ENCODE data around the gene ABHD1.

DNA sequence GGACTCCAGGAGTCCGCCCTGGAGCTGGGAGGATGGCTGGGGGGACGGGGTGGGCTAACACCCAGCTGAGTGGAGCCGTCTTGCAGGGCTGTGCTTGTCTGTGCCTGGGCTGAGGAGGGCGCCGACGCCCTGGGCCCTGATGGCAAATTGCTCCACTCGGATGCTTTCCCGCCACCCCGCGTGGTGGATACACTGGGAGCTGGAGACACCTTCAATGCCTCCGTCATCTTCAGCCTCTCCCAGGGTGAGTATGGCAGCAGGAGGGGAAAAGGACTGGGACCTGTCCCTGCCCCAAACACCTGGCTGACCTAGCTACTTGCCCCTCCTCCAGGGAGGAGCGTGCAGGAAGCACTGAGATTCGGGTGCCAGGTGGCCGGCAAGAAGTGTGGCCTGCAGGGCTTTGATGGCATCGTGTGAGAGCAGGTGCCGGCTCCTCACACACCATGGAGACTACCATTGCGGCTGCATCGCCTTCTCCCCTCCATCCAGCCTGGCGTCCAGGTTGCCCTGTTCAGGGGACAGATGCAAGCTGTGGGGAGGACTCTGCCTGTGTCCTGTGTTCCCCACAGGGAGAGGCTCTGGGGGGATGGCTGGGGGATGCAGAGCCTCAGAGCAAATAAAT, 24.2 kb upstream of the ABHD1 start:
- TF ChIP-seq, protein P1, sequence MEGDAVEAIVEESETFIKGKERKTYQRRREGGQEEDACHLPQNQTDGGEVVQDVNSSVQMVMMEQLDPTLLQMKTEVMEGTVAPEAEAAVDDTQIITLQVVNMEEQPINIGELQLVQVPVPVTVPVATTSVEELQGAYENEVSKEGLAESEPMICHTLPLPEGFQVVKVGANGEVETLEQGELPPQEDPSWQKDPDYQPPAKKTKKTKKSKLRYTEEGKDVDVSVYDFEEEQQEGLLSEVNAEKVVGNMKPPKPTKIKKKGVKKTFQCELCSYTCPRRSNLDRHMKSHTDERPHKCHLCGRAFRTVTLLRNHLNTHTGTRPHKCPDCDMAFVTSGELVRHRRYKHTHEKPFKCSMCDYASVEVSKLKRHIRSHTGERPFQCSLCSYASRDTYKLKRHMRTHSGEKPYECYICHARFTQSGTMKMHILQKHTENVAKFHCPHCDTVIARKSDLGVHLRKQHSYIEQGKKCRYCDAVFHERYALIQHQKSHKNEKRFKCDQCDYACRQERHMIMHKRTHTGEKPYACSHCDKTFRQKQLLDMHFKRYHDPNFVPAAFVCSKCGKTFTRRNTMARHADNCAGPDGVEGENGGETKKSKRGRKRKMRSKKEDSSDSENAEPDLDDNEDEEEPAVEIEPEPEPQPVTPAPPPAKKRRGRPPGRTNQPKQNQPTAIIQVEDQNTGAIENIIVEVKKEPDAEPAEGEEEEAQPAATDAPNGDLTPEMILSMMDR (IDR thresholded peaks at IDR 0.05; ENCODE audit: extremely low read depth in 1 of 2, insufficient read depth in 1 of 2, low read depth in 1 of 2, low read length in 2 of 2) = no peak
- TF ChIP-seq, protein P2, sequence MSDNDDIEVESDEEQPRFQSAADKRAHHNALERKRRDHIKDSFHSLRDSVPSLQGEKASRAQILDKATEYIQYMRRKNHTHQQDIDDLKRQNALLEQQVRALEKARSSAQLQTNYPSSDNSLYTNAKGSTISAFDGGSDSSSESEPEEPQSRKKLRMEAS (IDR thresholded peaks at IDR 0.05; ENCODE audit: insufficient read depth, insufficient read length) = no peak
- TF ChIP-seq POLR2A (IDR thresholded peaks at IDR 0.05; ENCODE audit: low read depth, low read length) (no peak), EZH2 (IDR thresholded peaks at IDR 0.05; ENCODE audit: borderline replicate concordance, low read depth, low read length, severe bottlenecking) (no peak), FOS (IDR thresholded peaks at IDR 0.05; ENCODE audit: borderline replicate concordance, insufficient read depth, low read length) (no peak)

Measured in endothelial cell of umbilical vein (primary cell).